Esophagus squamous epithelium (tissue), 4 donors: ENCODE data around the gene LOXL1.

Experiments
- POLR2A ChIP-seq, 4 donors: fragments of 450-650 bp; IDR thresholded peaks; one replicate each; pipeline ENCODE4 v1.6.1; 2017; ENCODE audit warnings: antibody characterized with exemption in 4 of 4, mild to moderate bottlenecking in 4 of 4, moderate library complexity in 3 of 4
- TF ChIP-seq, protein P1 (sequence below), 6 experiments: fragments of 450-650 bp in 4 of 6; fragments of 200-600 bp in 2 of 6; sonication (generic) in 2 of 6; IDR thresholded peaks; one replicate each; pipeline ENCODE4 v1.5.1; 2016 to 2019; ENCODE audit warnings: antibody characterized with exemption in 6 of 6, mild to moderate bottlenecking in 4 of 6, moderate library complexity in 4 of 6

DNA sequence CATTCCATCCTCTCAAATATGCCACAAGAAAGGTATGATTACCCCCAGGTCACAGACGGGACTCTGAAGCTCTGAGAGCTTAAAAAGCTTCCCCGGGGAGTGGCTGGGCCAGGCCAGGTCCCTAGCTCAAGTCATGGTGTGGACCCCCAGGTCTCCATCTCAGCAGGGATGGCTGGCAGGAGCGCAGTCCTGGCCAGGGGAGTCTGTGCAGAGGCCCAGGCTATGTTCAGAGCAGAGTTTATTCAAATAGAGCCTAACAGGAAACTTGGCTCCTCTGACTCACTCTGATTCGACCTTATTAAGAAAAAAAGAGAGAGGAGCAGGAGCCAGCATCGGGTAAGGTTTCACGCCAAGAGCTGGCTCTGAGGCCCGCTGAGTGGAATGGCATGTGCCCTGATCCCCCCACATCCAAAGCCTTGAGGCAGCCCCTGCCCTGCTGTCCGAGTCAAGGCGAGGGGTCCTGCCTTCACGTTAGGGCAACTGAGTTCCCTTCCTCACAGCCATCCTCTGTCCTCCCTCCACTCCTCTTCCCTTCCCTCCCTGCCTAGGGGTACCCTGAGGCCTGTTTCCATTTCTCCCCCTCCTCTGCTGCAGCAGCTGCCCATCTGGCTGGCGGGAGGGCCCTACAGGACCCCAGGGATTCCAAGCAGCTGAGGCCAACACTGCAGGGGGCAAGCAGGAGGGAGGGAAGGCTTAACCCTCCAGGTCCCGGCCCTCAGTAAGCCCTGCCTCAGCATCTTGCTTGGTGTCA lies 1.9 kb upstream of the LOXL1 start:
- TF ChIP-seq, protein P1, sequence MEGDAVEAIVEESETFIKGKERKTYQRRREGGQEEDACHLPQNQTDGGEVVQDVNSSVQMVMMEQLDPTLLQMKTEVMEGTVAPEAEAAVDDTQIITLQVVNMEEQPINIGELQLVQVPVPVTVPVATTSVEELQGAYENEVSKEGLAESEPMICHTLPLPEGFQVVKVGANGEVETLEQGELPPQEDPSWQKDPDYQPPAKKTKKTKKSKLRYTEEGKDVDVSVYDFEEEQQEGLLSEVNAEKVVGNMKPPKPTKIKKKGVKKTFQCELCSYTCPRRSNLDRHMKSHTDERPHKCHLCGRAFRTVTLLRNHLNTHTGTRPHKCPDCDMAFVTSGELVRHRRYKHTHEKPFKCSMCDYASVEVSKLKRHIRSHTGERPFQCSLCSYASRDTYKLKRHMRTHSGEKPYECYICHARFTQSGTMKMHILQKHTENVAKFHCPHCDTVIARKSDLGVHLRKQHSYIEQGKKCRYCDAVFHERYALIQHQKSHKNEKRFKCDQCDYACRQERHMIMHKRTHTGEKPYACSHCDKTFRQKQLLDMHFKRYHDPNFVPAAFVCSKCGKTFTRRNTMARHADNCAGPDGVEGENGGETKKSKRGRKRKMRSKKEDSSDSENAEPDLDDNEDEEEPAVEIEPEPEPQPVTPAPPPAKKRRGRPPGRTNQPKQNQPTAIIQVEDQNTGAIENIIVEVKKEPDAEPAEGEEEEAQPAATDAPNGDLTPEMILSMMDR (IDR thresholded peaks at IDR 0.05) = no peak
- no peak for TF ChIP-seq POLR2A (IDR thresholded peaks at IDR 0.05)
